HepG2 (cell line): ENCODE results near the gene DTNA. TPM values are rescaled to one million over a fixed set of nuclear protein-coding genes. Genes with fewer than 3 reads are reported as not detected.

Experiments used
- ATAC-seq: fragments of 200-7000 bp; cut with Tn5 transposase; 3 replicates; pipeline ENCODE4 v1.9.1; 2020; ENCODE audit warnings: mild to moderate bottlenecking, moderate library complexity
- BruUV-seq: library from RNA; stranded (reverse); fragments of 400-500 nt; replicated peaks from 2 replicates; lab custom pipeline; 2021; lab: Mats Ljungman, UMichigan
- CTCF ChIA-PET: fragments of 300-600 bp; formaldehyde crosslinking; extraction: SDS; loops from one replicate; lab custom pipeline; 2021; ENCODE audit warnings: low total read pairs, inconsistent platforms, low intra/inter-chr PET ratio; lab: Yijun Ruan, JAX
- POLR2A ChIA-PET: fragments of 350-600 bp; sonication (Branson Sonifier 250); formaldehyde crosslinking; loops from one replicate; lab custom pipeline; 2020; ENCODE audit warnings: antibody characterized with exemption, inconsistent platforms; lab: Yijun Ruan, JAX
- DNase-seq: peaks from one replicate; pipeline ENCODE4 v3.0.0-alpha.2; 2015; ENCODE audit warnings: low spot score
- FAIRE-seq: peaks from 3 replicates; lab custom pipeline; 2011; peaks lifted over from hg19 to GRCh38; lab: Jason Lieb, UNC
- H2AFZ ChIP-seq: one replicate; pipeline ENCODE4 v1.6.1; 2011; ENCODE audit warnings: low read length, inconsistent platforms
- H3K27ac ChIP-seq: fragments of 300-600 bp; 3 replicates; pipeline ENCODE4 v1.8.0; 2011; ENCODE audit warnings: mixed run types, mild to moderate bottlenecking, mixed read lengths, low read length, inconsistent platforms; ENCODE audit not compliant: insufficient read depth; ENCODE audit errors: extremely low read length
- H3K27me3 ChIP-seq, 2 experiments: fragments of 200-600 bp in 1 of 2; 2 replicates in 1 of 2; 3 replicates in 1 of 2; pipeline versions ENCODE4 v1.6.0 to v1.8.0; 2011; ENCODE audit warnings: low read length in 2 of 2, mild to moderate bottlenecking in 2 of 2, moderate library complexity in 2 of 2, inconsistent platforms in 1 of 2; ENCODE audit not compliant: insufficient read depth in 2 of 2, control insufficient read depth in 1 of 2
- H3K36me3 ChIP-seq, 2 experiments: fragments of 200-600 bp in 1 of 2; replicated peaks in 1 of 2; 2 replicates in 1 of 2; 3 replicates in 1 of 2; pipeline versions ENCODE4 v1.5.1 to v1.8.0; 2011; ENCODE audit warnings: low read length in 2 of 2, inconsistent platforms in 1 of 2; ENCODE audit not compliant: insufficient read depth in 2 of 2, control insufficient read depth in 1 of 2
- H3K4me1 ChIP-seq: 2 replicates; pipeline ENCODE4 v1.5.1; 2012; ENCODE audit warnings: low read length, inconsistent platforms; ENCODE audit not compliant: insufficient read depth
- H3K4me2 ChIP-seq: 2 replicates; pipeline ENCODE4 v1.6.0; 2011; ENCODE audit warnings: low read depth, low read length, inconsistent platforms
- H3K4me3 ChIP-seq, 3 experiments: fragments of 200-600 bp in 1 of 3; sonication (generic), shearing (Covaris generic) in 1 of 3; replicated peaks in 1 of 3; 2 replicates each; pipeline ENCODE4 v1.5.1; 2011 to 2016; ENCODE audit warnings: low read length in 3 of 3, inconsistent platforms in 2 of 3, low read depth in 2 of 3, mild to moderate bottlenecking in 2 of 3, control low read depth in 1 of 3, mixed read lengths in 1 of 3; ENCODE audit not compliant: insufficient read depth in 1 of 3
- H3K79me2 ChIP-seq: one replicate; pipeline ENCODE4 v1.6.1; 2011; ENCODE audit warnings: low read length, inconsistent platforms; ENCODE audit not compliant: insufficient read depth
- H3K9ac ChIP-seq: 2 replicates; pipeline ENCODE4 v1.6.0; 2011; ENCODE audit warnings: mild to moderate bottlenecking, low read depth, low read length, inconsistent platforms; ENCODE audit not compliant: insufficient read depth
- H3K9me3 ChIP-seq: 2 replicates; pipeline ENCODE4 v1.5.1; 2012; ENCODE audit warnings: mild to moderate bottlenecking, low read length
- H4K20me1 ChIP-seq: 2 replicates; pipeline ENCODE4 v1.6.0; 2011; ENCODE audit warnings: inconsistent platforms, mild to moderate bottlenecking, low read length, moderate library complexity; ENCODE audit not compliant: insufficient read depth
- CHD4 ChIP-seq: fragments of 200-600 bp; sonication (generic); IDR thresholded peaks from 2 replicates; pipeline ENCODE4 v1.7.0; 2017; ENCODE audit warnings: mild to moderate bottlenecking, low read length, borderline replicate concordance
- ERF ChIP-seq: IDR thresholded peaks from 2 replicates; pipeline ENCODE4 v1.6.1; 2018; ENCODE audit warnings: missing biosample characterization, missing genetic modification reagents
- FOXK1 ChIP-seq: sonication (generic); formaldehyde crosslinking; IDR thresholded peaks from 2 replicates; pipeline ENCODE4 v1.4.0; 2020; ENCODE audit warnings: low read depth, missing genetic modification reagents, borderline replicate concordance
- FOXP1 ChIP-seq, 2 experiments: fragments of 450-650 bp in 1 of 2; IDR thresholded peaks; 2 replicates each; pipeline ENCODE4 v1.6.1; 2017 to 2018; ENCODE audit warnings: antibody characterized with exemption in 1 of 2
- GFI1 ChIP-seq: sonication (generic); formaldehyde crosslinking; IDR thresholded peaks from 2 replicates; pipeline ENCODE4 v1.5.0; 2020; ENCODE audit warnings: missing genetic modification reagents, mild to moderate bottlenecking, borderline replicate concordance
- LCORL ChIP-seq, 2 experiments: fragments of 450-650 bp in 1 of 2; sonication (generic) in 1 of 2; formaldehyde crosslinking in 1 of 2; IDR thresholded peaks; 2 replicates each; pipeline versions ENCODE4 v1.5.0 to v1.6.1; 2017 to 2020; ENCODE audit warnings: antibody characterized with exemption in 1 of 2, missing genetic modification reagents in 1 of 2
- NR2F6 ChIP-seq, 2 experiments: IDR thresholded peaks; 2 replicates each; pipeline ENCODE4 v1.6.1; 2016; ENCODE audit warnings: antibody characterized with exemption in 1 of 2, mild to moderate bottlenecking in 1 of 2
- POGZ ChIP-seq: sonication (generic); formaldehyde crosslinking; IDR thresholded peaks from 2 replicates; pipeline ENCODE4 v1.4.0; 2020; ENCODE audit warnings: mild to moderate bottlenecking, missing genetic modification reagents
- POLR2G ChIP-seq: fragments of 200-400 bp; formaldehyde crosslinking; IDR thresholded peaks from 2 replicates; pipeline ENCODE4 v1.6.1; 2018; ENCODE audit warnings: mild to moderate bottlenecking, low read depth, low read length, moderate library complexity
- PPARG ChIP-seq: conservative IDR thresholded peaks from 2 replicates; pipeline ENCODE4 v1.6.1; 2016; ENCODE audit warnings: missing biosample characterization, missing genetic modification reagents
- RFXAP ChIP-seq: sonication (generic); formaldehyde crosslinking; IDR thresholded peaks from 2 replicates; pipeline ENCODE4 v1.4.0; 2020; ENCODE audit warnings: missing genetic modification reagents, borderline replicate concordance
- SALL1 ChIP-seq: sonication (generic); formaldehyde crosslinking; IDR thresholded peaks from 2 replicates; pipeline ENCODE4 v1.8.0; 2022; ENCODE audit warnings: mild to moderate bottlenecking, missing genetic modification reagents
- SOX13 ChIP-seq, 3 experiments: fragments of 450-650 bp in 1 of 3; sonication (generic) in 1 of 3; formaldehyde crosslinking in 1 of 3; IDR thresholded peaks in 2 of 3; conservative IDR thresholded peaks in 1 of 3; 2 replicates each; pipeline versions ENCODE4 v1.5.0 to v1.6.1; 2016 to 2020; ENCODE audit warnings: antibody characterized with exemption in 1 of 3, mild to moderate bottlenecking in 1 of 3, missing compliant biosample characterization in 1 of 3, missing genetic modification reagents in 1 of 3, moderate library complexity in 1 of 3
- SP4 ChIP-seq: sonication (generic); formaldehyde crosslinking; IDR thresholded peaks from 2 replicates; pipeline ENCODE4 v1.8.1; 2023; ENCODE audit warnings: mild to moderate bottlenecking, missing genetic modification reagents
- WGBS: methylation state at CpG from one replicate; pipeline ENCODE4 v1.1.6; 2017; ENCODE audit warnings: low lambda C conversion rate; 5-methylcytosine and 5-hydroxymethylcytosine counted together
- in situ Hi-C: cut with HindIII; loops from 2 replicates; pipeline ENCODE4 v1.10.0; 2017; ENCODE audit warnings: low pct_unique_long_range_greater_than_20kb; ENCODE audit not compliant: extremely low pct_ligation_motif_present
- intact Hi-C: fragments of 100-400 bp; cut with micrococcal nuclease; formaldehyde crosslinking; loops from one replicate; pipeline ENCODE4 v1.10.0; 2022; ENCODE audit not compliant: unreplicated experiment
- polyA plus RNA-seq, 8 experiments: library from polyadenylated mRNA; depleted of rRNA in 3 of 8; stranded (reverse) in 7 of 8; unstranded in 1 of 8; fragments of >200 nt; fragmentation: Illumina TruSeq in 4 of 8; extraction: Trizol in 4 of 8; gene quantifications; 2 replicates each; pipeline versions ENCODE4 v1.2.1 to v1.2.3, GENCODE V29; 2011 to 2016; ENCODE audit warnings: low read depth in 4 of 8, missing spikeins in 1 of 8, mixed read lengths in 1 of 8; ENCODE audit not compliant: insufficient read depth in 1 of 8
- total RNA-seq, 5 experiments: library from RNA; depleted of rRNA; stranded (reverse); fragments of >200 nt; fragmentation: Illumina TruSeq; extraction: Trizol; gene quantifications; 2 replicates each; pipeline ENCODE4 v1.2.3, GENCODE V29; 2016; ENCODE audit warnings: low read depth in 1 of 5
- TF ChIP-seq, protein P1 (sequence below): sonication (generic); formaldehyde crosslinking; conservative IDR thresholded peaks from 2 replicates; pipeline ENCODE4 v1.4.0; 2020; ENCODE audit warnings: missing genetic modification reagents
- TF ChIP-seq, protein P2 (sequence below): sonication (generic); formaldehyde crosslinking; IDR thresholded peaks from 2 replicates; pipeline ENCODE4 v1.4.0; 2020; ENCODE audit warnings: missing genetic modification reagents
- TF ChIP-seq, protein P3 (sequence below): IDR thresholded peaks from 2 replicates; pipeline ENCODE4 v1.6.1; 2016; ENCODE audit warnings: low read depth, borderline replicate concordance

Gene DTNA
- total and polyA plus RNA-seq, 2 of the 13 experiments (the other 11 are each of a cell fraction or from before 2014, with no cell fraction given): 8.5 to 29.0 TPM

DNA sequence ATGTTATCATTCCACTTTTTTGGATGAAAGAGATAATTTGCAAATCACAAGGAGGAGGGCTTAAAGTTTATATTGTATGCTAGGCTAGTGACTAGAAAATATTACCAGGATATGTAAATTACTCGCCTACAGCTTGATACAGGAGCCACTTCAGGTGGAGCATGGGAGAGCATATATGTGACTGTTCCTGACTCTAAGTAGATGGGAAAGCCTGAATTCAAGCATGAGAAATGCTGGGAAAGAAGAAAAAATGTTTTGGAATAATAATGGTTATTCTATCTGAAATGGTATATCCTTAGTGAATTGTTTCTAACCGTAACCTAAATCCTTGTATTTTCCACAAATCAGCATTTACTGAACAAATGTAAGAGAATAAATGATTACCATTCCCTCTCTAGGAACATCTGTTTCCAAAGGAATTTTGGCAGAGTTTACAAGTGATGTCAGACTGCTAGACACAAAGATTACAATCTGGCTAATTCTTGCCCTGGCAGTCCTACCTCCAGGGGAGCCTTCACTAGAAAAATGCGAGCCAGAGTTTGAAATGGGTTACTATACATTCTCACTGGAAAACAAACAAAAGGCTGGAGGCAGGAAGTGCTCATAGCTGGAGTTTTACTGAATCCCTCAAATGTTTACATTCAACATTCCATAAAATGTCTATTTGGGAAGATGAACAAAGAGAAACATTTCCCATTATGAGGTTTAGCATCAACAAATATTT lies 201.7 kb downstream of the DTNA start (continued):
- TF ChIP-seq GFI1 (CRISPR knock-in tag) (peak; percentile 45; the same call in 1 of the 2 replicates), POGZ (CRISPR knock-in tag) (peak; percentile 40; the same call in 1 of the 2 replicates), PPARG (CRISPR knock-in tag) (peak; percentile 53)

DNA sequence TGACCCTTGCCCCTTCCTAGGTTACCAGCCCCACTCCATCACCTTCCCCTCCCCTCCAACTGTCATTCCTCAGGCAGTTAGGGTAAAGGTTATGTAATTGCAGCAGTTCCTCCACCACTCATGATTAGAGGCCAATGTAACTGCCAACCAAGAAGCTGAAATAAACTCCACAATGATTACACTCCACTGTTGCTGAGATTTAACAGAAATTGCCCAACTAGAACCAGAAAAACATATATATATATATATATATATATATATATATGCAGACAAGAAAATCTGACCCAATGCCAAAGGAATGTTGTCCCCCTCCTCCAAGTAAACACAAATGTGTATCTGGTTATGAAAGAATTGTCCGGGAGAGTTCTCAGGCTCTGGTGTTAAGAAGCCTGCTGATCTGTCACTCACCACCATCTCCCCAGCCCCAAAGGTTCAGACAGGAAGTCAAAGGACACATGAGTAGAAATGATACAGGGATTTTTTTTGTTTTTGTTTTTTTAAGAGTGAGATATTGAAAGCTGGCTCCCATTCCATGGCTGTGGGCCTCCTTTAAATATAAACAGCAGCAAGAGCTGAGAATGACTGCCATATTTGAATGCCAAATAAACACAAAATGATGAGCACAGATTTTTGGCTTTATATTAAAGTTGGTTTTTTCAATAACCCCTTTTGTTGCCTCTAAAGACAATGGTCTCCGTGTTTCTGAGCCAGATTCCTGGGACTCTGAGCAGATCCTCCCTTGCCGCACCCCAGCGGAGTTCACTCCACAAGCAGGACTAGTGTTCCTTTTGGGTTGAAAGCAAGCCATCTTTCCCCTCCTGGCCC lies 204.0 kb downstream of the DTNA start:
- Histone ChIP-seq H4K20me1 (no peaks in the 10 kb centered on the region), H3K4me2 (peak overlapping the region; percentile 83), H3K36me3 (no peaks in the 10 kb centered on the region; a peak in 1 of 5 replicates), H3K9me3 (no peaks in the 10 kb centered on the region), H3K27me3 (no peaks in the 10 kb centered on the region), H3K79me2 (no peaks in the 10 kb centered on the region), H3K9ac (peak overlapping the region; percentile 70), H3K27ac (peak overlapping the region; percentile 79), H3K4me3 (peak overlapping the region; percentile 33 to 61 (median 48)), H2AFZ (peak overlapping the region; percentile 25), H3K4me1 (peaks cover 81% of the 10 kb centered on the region)
- POLR2A ChIA-PET: interaction anchor here (0.8 to 4.6 kb wide), 5 partner anchors 10 to 65 kb away, joined by 3 to 65 read pairs (median 3); no protein-coding TSS in a partner anchor
- in situ Hi-C loops (loop anchor here (5.0 kb wide), 1 partner anchor 63 kb away; no protein-coding TSS in a partner anchor), intact Hi-C loops (loop anchor here (5.0 to 10.0 kb wide), 2 partner anchors 43 to 131 kb away; partner anchors contain the start of gene MAPRE2)
- ATAC-seq: peak; percentile 80
- no peak for FAIRE-seq
- WGBS: 9% methylated on average over 4 of the region's 4 CpGs
- DNase-seq: peak; percentile 97
- BruUV-seq: TSS peak; percentile 92
- CTCF ChIA-PET: no interaction called here
- TF ChIP-seq SALL1 (CRISPR knock-in tag) (peak; percentile 38; the same call in 1 of the 2 replicates), POLR2G (peak; percentile 38; the same call in 1 of the 2 replicates), CHD4 (peak; percentile 43; the same call in 1 of the 2 replicates), SP4 (CRISPR knock-in tag) (no peak), ERF (peak; percentile 19; the same call in 1 of the 2 replicates), RFXAP (CRISPR knock-in tag) (no peak), SOX13 (IDR thresholded peaks at IDR 0.05) (no peak), SOX13 (CRISPR knock-in tag; conservative IDR thresholded peaks at IDR 0.05 in 1 of 2, IDR thresholded peaks at IDR 0.05 in 1 of 2) (peak in 1 of 2 experiments; percentile 41; a peak in 1 of 4 replicates), FOXP1 (IDR thresholded peaks at IDR 0.05) (peak; percentile 85), FOXP1 (CRISPR knock-in tag; IDR thresholded peaks at IDR 0.05) (peak; percentile 69), LCORL (IDR thresholded peaks at IDR 0.05) (no peak), LCORL (CRISPR knock-in tag; IDR thresholded peaks at IDR 0.05) (0 out of 2 replicates have a peak, but pooled peaks have one; percentile 50), FOXK1 (peak; percentile 34; the same call in 1 of the 2 replicates), NR2F6 (IDR thresholded peaks at IDR 0.05) (peak; percentile 75), NR2F6 (CRISPR knock-in tag; IDR thresholded peaks at IDR 0.05) (peak; percentile 52)
- TF ChIP-seq, protein P1, sequence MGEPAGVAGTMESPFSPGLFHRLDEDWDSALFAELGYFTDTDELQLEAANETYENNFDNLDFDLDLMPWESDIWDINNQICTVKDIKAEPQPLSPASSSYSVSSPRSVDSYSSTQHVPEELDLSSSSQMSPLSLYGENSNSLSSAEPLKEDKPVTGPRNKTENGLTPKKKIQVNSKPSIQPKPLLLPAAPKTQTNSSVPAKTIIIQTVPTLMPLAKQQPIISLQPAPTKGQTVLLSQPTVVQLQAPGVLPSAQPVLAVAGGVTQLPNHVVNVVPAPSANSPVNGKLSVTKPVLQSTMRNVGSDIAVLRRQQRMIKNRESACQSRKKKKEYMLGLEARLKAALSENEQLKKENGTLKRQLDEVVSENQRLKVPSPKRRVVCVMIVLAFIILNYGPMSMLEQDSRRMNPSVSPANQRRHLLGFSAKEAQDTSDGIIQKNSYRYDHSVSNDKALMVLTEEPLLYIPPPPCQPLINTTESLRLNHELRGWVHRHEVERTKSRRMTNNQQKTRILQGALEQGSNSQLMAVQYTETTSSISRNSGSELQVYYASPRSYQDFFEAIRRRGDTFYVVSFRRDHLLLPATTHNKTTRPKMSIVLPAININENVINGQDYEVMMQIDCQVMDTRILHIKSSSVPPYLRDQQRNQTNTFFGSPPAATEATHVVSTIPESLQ (CRISPR knock-in tag): no peak
- TF ChIP-seq, protein P2, sequence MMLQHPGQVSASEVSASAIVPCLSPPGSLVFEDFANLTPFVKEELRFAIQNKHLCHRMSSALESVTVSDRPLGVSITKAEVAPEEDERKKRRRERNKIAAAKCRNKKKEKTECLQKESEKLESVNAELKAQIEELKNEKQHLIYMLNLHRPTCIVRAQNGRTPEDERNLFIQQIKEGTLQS (CRISPR knock-in tag): peak; percentile 59
- TF ChIP-seq, protein P3, sequence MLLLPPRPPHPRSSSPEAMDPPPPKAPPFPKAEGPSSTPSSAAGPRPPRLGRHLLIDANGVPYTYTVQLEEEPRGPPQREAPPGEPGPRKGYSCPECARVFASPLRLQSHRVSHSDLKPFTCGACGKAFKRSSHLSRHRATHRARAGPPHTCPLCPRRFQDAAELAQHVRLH (CRISPR knock-in tag): 0 out of 2 replicates have a peak, but pooled peaks have one; percentile 31
